ENCODE data around the gene IL21.
A peak's percentile ranks its signal among the peaks of the same experiment; 100 is the strongest.

The IL21 gene

GRCh38 chr4:122614621-122615020 lies 6.2 kb downstream of the IL21 start:
- POLR2A ChIA-PET, result no interaction called here

DNA sequence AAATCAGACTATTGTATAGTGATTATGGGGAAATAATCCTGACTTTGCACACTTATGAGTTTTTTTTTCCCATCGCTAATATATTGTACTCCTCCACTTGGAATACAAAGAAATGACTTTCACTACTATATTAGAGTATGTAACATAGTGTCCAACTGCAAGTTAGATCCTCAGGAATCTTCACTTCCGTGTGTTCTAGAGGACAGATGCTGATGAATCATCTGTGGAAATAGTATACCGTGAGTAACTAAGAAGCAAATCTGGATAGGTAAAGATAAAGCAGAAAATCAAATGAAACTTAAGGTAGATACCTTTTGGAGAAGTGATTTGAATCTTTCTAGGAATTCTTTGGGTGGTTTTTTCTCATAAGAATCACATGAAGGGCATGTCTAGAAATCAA lies 8.3 kb downstream of the IL21 start:
- POLR2A ChIA-PET, result no interaction called here
- CTCF ChIA-PET, result no interaction called here
- DNase-seq (ENCODE audit: extremely low spot score), result no peak
- TF ChIP-seq CTCF (IDR thresholded peaks at IDR 0.05; ENCODE audit: control extremely low read depth, extremely low read depth, low read depth, missing control alignments), result no peak

More at GRCh38 chr4:122614621-122615020, 6.2 kb downstream of the IL21 start:
- DNase-seq (ENCODE audit: extremely low spot score), result no peak
- CTCF ChIA-PET, result interaction anchor here (1.3 kb wide), 1 partner anchor 12 kb away, joined by 4 read pairs; no protein-coding TSS in a partner anchor
- no peak for TF ChIP-seq CTCF (IDR thresholded peaks at IDR 0.05; ENCODE audit: control extremely low read depth, extremely low read depth, low read depth, missing control alignments)

DNA sequence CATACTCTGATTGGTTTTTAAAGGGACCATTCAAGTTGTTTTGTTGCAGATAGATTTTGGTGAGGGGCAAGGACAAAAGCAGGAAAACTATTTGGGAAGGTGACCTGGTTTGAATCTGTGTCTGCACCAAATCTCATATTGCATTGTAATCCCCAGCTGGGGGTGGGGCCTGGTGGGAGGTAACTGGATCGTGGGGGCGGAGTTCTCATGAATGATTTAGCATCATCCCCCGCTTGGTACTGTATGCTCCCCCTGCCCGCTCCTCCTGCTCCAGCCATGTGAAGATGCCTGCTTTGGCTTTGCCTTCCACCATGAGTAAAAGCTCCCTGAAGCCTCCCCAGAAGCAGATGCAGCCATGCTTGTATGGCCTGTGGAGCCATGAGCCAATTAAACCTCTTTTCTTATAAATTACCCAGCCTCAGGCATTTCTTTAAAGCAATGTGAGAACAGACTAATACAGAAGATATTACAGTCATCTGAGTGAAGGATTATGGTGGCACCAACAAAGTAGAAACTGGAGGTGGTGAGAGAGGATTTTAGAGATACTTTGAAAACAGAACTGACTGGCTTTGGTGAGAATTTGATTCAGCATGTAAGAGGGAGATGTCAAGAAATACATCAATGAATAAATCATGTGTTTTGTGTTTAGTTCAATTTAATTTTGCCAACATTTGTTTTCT lies 14.4 kb downstream of the IL21 start:
- no peak for TF ChIP-seq CTCF (IDR thresholded peaks at IDR 0.05; ENCODE audit: control extremely low read depth, extremely low read depth, low read depth, missing control alignments)
- no peak for DNase-seq (ENCODE audit: extremely low spot score)
- ChIA-PET CTCF (no interaction called here), POLR2A (no interaction called here)

GRCh38 chr4:122604146-122604545 lies 16.7 kb downstream of the IL21 start:
- ChIA-PET CTCF (interaction anchor here (1.1 to 3.1 kb wide), 4 partner anchors 26 to 326 kb away, joined by 3 to 13 read pairs (median 5); no protein-coding TSS in a partner anchor), POLR2A (no interaction called here)
- DNase-seq (ENCODE audit: extremely low spot score), result no peak
- TF ChIP-seq CTCF (IDR thresholded peaks at IDR 0.05; ENCODE audit: control extremely low read depth, extremely low read depth, low read depth, missing control alignments), result no peak

- POLR2A ChIA-PET, result no interaction called here
- DNase-seq (ENCODE audit: extremely low spot score), result no peak
- CTCF ChIA-PET, result interaction anchor here (0.7 to 3.1 kb wide), 17 partner anchors 8 to 327 kb away, joined by 3 to 19 read pairs (median 4); partner anchors contain the start of genes BBS12 and IL21
- TF ChIP-seq CTCF (IDR thresholded peaks at IDR 0.05; ENCODE audit: control extremely low read depth, extremely low read depth, low read depth, missing control alignments), result no peak
Observed at GRCh38 chr4:122603156-122603574, 17.7 kb downstream of the IL21 start.

- DNase-seq (ENCODE audit: extremely low spot score), result peak; percentile 20
- POLR2A ChIA-PET, result no interaction called here
- CTCF ChIA-PET, result interaction anchor here (0.7 to 3.1 kb wide), 20 partner anchors 9 to 328 kb away, joined by 3 to 19 read pairs (median 3); partner anchors contain the start of genes BBS12 and IL21
- TF ChIP-seq CTCF (IDR thresholded peaks at IDR 0.05; ENCODE audit: control extremely low read depth, extremely low read depth, low read depth, missing control alignments), result peak; percentile 48
Observed at GRCh38 chr4:122602277-122603142, 18.4 kb downstream of the IL21 start.

Measured in GM10248 (cell line).